Choroid plexus epithelial cell (primary cell): Measurements from ENCODE around the gene ITGB3.

ENCODE experiments used
- DNase-seq: peaks from one replicate; pipeline ENCODE4 v3.0.0-alpha.2; 2010; ENCODE audit warnings: low read depth
- H3K4me3 ChIP-seq: 2 replicates; pipeline ENCODE4 v1.5.1; 2011; ENCODE audit warnings: low read depth, mild to moderate bottlenecking, control low read depth, low read length, moderate library complexity
- TF ChIP-seq, protein P1 (sequence below): conservative IDR thresholded peaks from 2 replicates; pipeline ENCODE4 v1.5.1; 2011; ENCODE audit warnings: low read depth, mild to moderate bottlenecking, control low read depth, inconsistent platforms, low read length, moderate library complexity

ITGB3 gene

DNA sequence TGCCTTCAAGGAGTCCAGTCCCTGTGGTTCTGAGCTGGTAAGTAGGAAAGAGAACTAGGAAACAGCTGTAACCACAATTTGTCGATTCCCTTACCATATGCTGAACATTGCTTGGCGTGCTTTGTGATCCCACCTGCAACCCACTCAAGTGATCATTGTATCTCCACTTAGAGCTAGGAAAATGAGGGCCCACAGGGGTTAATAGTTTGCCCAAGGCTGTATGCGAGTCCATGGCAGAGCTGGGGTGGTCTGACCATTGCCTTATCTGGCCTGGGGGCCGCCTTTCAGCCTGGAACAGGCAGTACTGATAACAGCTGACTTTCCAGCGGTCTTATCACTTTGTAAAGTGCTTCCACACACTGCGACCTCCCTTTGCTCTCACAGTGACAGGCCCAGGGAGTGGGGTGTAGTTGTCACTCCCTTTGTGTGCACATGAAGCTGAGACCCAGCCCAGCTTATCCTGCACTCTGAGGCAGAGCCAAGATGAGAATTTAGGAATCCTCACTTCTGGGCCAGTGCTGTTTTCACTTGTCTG is 34.7 kb upstream of the ITGB3 start:
- H3K4me3 ChIP-seq = no peak overlapping the region
- TF ChIP-seq, protein P1, sequence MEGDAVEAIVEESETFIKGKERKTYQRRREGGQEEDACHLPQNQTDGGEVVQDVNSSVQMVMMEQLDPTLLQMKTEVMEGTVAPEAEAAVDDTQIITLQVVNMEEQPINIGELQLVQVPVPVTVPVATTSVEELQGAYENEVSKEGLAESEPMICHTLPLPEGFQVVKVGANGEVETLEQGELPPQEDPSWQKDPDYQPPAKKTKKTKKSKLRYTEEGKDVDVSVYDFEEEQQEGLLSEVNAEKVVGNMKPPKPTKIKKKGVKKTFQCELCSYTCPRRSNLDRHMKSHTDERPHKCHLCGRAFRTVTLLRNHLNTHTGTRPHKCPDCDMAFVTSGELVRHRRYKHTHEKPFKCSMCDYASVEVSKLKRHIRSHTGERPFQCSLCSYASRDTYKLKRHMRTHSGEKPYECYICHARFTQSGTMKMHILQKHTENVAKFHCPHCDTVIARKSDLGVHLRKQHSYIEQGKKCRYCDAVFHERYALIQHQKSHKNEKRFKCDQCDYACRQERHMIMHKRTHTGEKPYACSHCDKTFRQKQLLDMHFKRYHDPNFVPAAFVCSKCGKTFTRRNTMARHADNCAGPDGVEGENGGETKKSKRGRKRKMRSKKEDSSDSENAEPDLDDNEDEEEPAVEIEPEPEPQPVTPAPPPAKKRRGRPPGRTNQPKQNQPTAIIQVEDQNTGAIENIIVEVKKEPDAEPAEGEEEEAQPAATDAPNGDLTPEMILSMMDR = no peak
- no peak for DNase-seq

DNA sequence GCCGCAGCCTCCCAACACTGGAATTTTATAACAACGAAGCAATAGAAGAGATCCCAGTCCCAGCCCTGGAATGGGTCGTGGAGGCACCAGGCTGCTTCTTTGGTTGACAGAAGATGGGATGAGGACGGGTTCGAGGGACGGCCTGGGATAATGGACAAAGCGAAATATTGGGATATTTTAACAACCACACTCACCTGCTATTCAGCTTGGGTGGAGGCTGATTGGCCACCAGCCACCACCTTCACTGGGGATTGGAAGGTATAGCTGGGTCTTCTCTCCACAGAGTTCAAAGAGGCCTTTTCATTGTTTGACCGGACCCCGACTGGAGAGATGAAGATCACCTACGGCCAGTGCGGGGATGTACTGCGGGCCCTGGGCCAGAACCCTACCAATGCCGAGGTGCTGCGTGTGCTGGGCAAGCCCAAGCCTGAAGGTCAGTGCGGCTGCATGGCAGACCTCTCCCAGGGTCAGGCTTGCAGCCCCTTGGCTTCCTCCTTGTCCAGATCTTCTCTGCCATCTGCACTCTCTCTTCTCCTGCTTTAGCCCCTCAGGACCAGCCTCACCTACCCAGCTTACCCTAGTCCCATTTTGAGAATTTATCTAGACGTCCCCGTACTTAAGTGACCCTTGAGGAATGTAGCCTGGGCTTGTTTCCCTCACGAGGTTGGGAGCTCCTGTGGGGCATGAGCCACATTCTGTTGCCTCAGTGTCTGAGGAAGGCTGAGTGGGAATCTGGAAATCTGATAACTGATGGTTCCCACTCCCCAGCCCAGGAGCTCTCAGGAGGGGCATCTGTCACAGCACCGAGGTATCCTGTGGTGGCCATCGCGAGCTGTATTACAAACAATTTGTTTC is 33.8 kb upstream of the ITGB3 start:
- no peak for DNase-seq
- H3K4me3 ChIP-seq = no peak overlapping the region
- TF ChIP-seq, protein P1 = no peak

DNA sequence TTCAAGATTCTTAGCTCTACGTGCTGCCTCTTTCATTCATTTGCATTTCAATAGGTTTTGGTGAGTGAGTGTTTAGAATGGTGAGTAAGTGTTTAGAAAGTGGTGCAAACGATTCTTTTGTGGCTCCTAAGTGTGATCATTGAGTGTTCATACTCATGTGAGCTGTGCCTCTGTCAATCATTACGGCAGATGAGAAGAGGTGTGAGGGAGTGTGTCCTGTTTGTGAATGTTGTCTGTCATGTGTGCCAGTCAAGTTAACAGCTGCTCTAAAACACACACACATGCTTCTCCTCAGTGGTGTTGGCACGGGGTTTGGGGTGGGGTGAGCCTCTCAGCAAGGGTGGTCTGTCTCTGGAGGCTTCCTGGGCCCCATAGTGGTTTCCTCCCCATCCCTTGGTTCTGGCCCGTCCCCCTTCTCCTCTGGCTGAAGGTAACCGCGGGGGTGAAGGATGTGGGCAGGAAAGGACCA is 33.1 kb upstream of the ITGB3 start:
- H3K4me3 ChIP-seq = no peak overlapping the region
- TF ChIP-seq, protein P1 = no peak
- DNase-seq = no peak

DNA sequence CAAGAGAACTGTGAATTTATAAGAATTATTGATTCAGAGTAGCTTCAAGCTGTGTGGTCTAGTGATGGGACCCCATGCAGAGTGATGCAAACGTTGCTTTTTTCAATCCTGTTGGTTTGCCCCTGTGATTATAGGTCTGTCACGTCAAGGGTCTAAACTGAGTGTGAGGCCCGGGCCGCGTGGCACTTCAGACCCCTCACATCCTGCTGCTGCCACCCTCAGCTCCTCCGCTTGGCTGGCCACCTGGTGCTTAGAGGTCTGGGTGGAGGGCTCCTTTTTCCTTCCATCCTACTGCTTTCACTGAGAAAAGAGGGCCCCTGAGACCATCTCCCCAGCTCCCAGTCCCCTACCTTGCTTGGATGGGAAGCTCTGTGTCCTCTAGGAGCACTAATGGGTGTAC is 32.5 kb upstream of the ITGB3 start:
- TF ChIP-seq, protein P1 = no peak

DNA sequence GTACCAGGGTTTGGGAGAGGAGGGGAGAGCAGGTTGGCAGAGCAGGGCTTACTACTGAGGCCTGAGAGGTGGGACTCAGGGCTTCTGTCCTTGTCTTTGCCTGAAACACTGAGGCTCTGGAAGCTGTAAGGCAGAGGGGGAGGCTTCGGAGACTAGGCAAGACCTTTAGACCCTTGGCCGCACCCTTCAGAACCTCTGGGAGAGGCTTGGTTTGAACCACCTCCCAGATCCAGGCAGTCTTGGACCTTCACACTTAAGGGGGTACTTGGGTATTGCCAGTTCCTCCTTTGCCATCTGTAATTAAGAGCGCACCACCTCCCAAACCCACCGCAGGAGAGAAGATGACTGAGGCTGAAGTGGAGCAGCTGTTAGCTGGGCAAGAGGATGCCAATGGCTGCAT is 31.6 kb upstream of the ITGB3 start:
- DNase-seq = no peak
- TF ChIP-seq, protein P1 = no peak
- no peak overlapping the region for H3K4me3 ChIP-seq

More for the DNA sequence above, 32.5 kb upstream of the ITGB3 start:
- no peak for DNase-seq
- no peak overlapping the region for H3K4me3 ChIP-seq

DNA sequence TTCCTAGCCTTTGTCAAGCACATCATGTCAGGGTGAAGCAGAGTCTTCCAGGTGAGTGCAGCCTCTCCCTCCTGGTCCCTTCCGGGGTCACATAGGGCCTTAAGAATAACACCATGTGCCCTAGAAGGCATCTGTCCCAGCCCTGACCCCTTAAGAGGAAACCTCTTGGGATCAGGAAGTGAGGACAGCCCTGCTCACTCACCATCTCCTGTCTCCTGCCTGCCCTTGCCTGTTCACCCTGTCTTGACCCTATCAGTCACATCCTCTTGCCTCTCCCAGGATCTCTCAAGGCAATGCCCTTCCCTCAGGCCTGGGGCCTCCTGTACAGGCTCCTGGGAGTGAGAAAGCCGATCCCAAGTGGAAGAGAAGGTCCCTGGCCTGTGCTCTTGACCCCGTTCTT is 30.6 kb upstream of the ITGB3 start:
- H3K4me3 ChIP-seq = no peak overlapping the region
- DNase-seq = no peak
- TF ChIP-seq, protein P1 = no peak
